Activated T-helper 1 cell treated with Interleukin-2 at 50 U/mL for 16 hours (primary cell): ENCODE results near the gene LYZL2.
"Not testable (repeated sequence)": the region's sequence is repeated elsewhere in the genome, so short reads cannot be mapped to it uniquely, and the experiment has no call there.

Experiments
- DNase-seq: peaks from one replicate; pipeline ENCODE4 v3.0.0-alpha.2; 2020; ENCODE audit warnings: low read depth

Gene LYZL2

GRCh38 chr10:30629653-30630052 lies at the start of gene LYZL2:
Gene LYZL2 (minus strand): TSS chr10:30629753. CDS start chr10:30626915, 2,838 bp downstream.
- DNase-seq: no peak

- not testable (repeated sequence) for DNase-seq
These were observed 48.1 kb upstream of the LYZL2 start for GRCh38 chr10:30677616-30678015.

DNA sequence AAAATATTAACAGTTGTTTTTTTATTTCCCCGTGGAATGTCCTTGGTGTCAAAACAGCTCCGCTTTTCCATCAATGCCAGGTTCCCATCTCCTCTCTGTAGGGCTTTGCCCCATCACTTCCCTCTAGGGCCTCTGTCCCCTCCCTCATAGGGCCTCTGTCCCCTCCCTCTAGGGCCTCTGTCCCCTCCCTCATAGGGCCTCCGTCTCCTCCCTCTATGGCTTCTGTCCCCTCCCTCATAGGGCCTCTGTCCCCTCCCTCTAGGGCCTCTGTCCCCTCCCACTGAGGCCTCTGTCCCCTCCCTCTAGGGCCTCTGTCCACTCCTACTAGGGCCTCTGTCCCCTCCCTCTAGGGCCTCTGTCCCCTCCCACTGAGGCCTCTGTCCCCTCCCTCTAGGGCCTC lies 47.6 kb upstream of the LYZL2 start:
- DNase-seq: not testable (repeated sequence)

- DNase-seq: no peak
These were observed 46.5 kb upstream of the LYZL2 start for GRCh38 chr10:30675791-30676718.

DNA sequence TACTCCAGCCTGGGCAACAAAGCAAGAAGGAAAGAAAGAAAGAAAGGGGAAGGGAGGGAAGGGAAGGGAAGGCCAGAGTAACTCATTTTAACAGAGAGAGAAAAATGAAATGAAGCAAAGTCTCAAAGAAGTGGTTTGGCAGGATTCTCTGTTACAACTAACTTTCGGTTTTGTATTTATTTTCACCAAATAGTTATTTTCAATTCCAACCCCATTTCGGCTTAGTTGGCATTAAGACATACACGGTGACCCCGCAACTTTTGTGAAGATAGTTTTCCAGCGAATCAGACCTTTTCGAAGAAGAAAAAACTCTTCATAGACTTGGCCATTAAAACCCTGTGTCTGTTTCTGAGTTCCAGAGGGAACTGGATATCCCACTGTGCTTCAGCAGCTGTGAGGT lies 45.2 kb upstream of the LYZL2 start:
- DNase-seq: no peak

DNA sequence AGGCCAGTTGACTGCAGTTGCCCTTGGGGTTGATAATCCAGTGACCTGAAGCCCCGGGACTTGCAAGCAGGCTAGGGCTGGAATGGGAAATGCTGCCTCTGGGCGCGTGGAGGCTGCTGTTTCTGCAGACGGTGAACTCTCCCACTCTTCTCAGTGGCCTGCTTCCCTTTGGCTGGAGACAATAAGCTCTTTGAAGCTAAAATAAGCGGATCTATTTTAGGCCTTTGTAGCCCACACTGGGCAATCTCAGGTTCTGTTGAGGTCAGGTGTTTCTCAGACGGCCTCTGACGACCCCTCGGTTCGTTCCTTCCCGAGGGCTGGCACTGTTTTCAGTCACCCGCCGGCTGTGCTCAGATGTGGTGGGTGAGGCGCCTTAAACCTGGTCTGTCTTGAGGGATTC lies 43.7 kb upstream of the LYZL2 start:
- DNase-seq: not testable (repeated sequence)

DNA sequence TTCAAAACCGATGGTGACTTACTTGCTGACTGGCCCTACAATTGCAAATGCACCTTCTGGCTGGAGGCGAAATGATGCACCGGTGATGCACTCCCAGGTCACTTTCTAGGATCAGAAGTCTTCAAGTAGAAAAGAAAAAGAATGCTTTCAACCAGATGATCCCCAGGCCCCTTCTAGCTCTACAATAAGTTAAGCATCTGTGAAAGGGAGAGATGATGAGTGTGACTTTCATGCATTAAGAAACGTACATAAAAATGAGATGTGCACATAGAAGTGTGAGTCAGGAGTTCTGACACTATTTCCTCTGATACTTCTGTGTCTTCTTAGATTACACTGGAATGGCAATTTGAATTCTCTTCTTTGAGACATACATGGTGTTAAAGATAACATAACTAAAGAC lies 42.8 kb upstream of the LYZL2 start:
- not testable (repeated sequence) for DNase-seq

- no peak for DNase-seq
These were observed 41.6 kb upstream of the LYZL2 start for GRCh38 chr10:30671026-30671616.

DNA sequence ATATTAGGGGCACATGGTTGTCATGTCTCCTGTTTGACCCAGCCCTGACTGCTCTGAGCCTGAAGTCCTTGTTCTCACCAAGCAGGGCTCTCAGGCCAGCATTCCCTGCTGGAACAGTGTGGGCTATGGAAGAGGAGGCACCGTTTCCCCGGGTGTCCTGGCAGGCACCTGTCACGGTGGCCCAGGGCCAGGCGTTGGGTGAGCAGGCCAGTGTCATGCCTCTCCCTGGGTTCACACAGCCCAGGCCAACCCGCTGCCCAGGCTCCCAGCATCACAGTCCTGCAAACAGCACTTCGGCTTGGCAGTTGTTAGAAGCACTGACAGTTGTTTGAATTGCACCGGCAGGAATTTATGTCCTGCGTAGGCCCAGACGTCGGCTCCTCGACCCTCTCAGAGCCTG lies 38.4 kb upstream of the LYZL2 start:
- DNase-seq: not testable (repeated sequence)

GRCh38 chr10:30663403-30663802 lies 33.9 kb upstream of the LYZL2 start:
- DNase-seq: not testable (repeated sequence)

DNA sequence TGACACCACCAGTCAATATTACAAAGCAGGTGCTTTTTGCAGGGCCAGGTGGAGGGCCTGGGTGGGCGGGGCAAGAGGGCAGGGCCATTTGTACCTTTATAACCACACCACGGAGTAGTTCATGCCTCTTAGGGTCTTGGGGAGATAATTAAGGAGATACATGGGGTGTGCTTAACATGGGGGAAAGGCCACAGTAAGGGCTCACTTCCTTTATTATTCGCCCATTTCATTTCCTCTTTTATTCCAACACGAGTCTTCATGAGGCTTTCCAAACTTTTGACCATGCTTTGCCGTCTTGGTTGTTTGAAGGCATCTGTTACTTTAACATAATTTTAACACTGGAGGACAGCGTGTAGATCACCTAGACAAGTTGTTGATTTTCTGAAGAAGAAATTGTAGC lies 33.3 kb upstream of the LYZL2 start:
- no peak for DNase-seq

DNA sequence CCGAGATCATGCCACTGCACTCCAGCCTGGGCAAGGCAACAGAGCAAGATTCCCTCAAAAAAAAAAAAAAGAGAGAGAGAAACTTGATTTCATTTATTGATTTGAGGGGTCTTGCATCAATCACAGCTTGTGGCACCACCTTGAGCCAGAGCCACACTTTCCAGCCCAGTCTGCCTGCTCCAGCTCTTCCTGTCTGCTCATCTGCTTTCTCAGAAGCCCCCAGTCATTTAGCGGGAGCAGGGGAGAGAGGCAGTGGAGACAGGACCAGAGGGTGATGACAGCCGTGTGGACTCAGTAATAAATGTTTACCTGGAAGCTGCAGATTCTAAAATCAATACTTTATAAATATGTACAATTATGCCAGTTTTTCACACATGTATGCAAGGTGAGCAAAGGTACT lies 30.8 kb upstream of the LYZL2 start:
- DNase-seq: not testable (repeated sequence)

DNA sequence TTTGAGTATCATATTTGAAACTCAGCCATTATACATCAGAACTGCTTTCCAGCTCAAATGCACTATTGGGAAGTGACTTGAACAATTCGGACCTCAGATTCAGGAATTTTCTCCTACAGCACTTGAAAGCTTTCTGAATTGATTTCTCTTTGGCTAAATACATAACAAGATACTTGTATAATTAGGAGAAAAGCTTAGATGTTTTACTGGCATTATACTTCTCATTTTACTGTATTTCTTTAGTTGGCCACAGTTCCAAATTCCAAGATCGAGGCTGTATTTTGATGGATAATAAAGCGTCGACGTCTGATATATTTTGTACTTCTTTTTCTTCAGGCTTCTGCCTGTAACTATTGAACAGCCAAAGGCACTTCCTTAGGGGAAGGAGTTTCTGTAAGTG lies 26.7 kb upstream of the LYZL2 start:
- DNase-seq: no peak

GRCh38 chr10:30655001-30655400 lies 25.4 kb upstream of the LYZL2 start:
- not testable (repeated sequence) for DNase-seq

DNA sequence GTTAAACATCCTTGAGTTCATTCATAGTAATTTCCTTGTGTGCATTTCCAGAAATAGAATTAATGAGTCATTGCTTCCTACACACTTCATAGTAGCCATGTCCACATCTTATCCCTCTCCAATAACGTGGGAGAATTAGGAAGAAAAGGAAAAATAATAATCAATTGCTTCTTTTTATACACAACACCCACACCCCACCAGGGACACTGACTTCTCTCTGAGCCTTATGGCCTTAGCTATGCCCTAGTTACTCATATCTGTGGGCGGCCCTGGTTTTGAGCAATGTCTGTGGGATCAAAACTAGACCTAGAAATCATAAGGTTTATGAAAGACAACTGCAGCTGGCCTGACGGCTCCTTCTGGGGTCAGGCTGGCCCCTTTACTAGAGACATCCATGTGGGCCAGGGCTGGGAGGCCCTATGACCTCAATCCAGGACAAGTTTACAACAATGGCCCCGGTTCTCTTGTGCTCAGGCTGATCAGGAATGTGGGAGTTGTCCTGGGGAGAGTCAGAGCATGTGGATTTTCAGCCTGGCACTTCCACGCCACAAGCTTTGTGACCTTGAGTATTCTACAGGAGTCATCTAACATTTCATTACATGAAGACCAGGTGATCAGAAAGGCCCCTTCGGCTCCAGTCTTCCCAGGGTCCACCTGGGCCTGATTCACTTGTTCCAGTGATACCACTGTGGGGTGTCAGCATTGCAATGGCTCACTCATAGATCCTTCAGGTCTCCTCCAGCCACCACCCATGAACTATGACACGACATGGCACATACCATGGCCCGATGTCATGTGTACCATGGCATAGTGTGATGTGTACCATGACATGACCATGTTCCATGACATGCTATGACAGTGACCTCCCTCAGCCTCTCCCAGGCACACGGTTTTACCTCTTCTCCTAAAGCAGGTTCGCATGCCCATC lies 22.2 kb upstream of the LYZL2 start:
- DNase-seq: not testable (repeated sequence)

- DNase-seq: no peak
These were observed 17.5 kb upstream of the LYZL2 start for GRCh38 chr10:30647089-30647488.

- no peak for DNase-seq
These were observed 15.8 kb upstream of the LYZL2 start for GRCh38 chr10:30645340-30645827.

DNA sequence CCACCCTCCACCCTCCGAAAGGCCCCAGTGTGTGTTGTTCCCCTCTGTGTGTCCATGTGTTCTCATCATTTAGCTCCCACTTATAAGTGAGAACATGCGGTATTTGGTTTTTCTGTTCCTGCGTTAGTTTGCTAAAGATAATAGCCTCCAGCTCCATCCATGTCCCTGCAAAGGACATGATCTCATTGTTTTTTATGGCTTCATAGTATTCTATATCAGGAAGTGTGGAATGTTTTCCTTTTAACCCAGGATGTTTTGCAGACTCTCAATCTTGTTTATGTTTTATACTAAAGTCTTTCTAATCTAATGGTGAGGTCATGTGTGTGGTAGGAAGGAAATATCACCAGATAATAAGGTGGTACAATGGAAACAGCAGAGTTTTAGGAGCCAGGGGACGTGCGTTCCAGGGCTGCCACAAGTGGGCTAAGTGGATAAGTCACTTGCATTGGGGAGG lies 14.9 kb upstream of the LYZL2 start:
- DNase-seq: not testable (repeated sequence)

GRCh38 chr10:30643557-30644199 lies 14.1 kb upstream of the LYZL2 start:
- not testable (repeated sequence) for DNase-seq

- not testable (repeated sequence) for DNase-seq
These were observed 13.3 kb upstream of the LYZL2 start for GRCh38 chr10:30642856-30643255.
